ENCODE results near the gene SLC35A5. TPM values are rescaled to one million over a fixed set of nuclear protein-coding genes. Genes with fewer than 3 reads are reported as not detected.

SLC35A5 gene
- total and polyA plus RNA-seq, 2 of the 13 experiments (the other 11 are each of a cell fraction or from before 2014, with no cell fraction given), result 15.5 to 26.5 TPM

DNA sequence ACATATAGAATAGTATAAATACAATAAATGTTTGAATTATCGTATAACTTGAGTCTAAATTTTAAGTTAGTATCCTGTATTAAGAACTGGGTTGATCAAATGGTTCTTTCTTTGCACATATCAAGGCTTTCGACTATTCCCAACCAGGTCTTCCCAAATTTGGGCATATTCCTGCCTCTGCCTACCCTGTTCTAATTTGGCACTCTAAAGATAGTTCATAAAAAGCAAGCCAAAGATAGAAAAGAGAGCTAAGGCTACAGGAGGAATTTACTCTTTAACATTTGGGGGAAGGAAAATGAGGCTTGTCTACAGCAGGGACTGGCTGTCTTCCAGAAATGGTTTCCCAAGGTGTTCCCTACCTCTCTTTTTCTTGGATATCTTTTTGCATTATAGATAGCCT lies 36.1 kb downstream of the SLC35A5 start (continued):
- no peak for TF ChIP-seq ZKSCAN5 (CRISPR knock-in tag; IDR thresholded peaks at IDR 0.05)

DNA sequence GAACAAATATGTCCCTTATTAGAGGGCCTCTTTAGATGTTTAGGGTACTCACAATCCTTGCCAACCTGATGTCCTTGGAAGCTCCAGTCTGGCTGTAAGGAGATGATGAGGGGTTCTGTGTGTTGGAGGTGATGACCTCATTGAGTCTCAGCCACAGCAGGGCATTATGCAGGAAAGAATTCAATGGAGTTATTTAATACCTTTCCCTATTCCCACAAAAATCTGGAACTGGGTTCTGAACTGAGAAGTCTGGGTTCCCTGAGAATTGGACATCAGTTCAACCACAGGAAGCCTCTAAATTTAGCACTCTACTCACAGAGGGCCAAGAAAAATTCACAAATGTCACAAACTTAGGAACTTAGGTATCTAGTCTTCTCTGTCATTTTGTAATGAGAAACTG lies 36.9 kb downstream of the SLC35A5 start:
- no peak overlapping the region for H3K27ac ChIP-seq (ENCODE audit: extremely low read length, insufficient read depth, low read length)
- H3K36me3 ChIP-seq (replicated peaks in 1 of 2; ENCODE audit: control insufficient read depth in 1 of 2, insufficient read depth in 2 of 2, low read length in 2 of 2), result peaks cover 0 to 4% of the 10 kb centered on the region in 2 experiments; a peak in 1 of 5 replicates
- in situ Hi-C loops (cut with HindIII; ENCODE audit: extremely low pct_ligation_motif_present, low pct_unique_long_range_greater_than_20kb) (no loop called here), intact Hi-C loops (cut with micrococcal nuclease; ENCODE audit: unreplicated experiment) (no loop called here)
- H3K9me3 ChIP-seq (ENCODE audit: low read length), result no peaks in the 10 kb centered on the region
- no peaks in the 10 kb centered on the region for H4K20me1 ChIP-seq (ENCODE audit: insufficient read depth, low read length)
- H3K4me2 ChIP-seq (ENCODE audit: low read depth, low read length), result no peak overlapping the region
- ChIA-PET CTCF (ENCODE audit: low intra/inter-chr PET ratio, low total read pairs) (no interaction called here), POLR2A (no interaction called here)
- TF ChIP-seq MAFK (conservative IDR thresholded peaks at IDR 0.05 in 1 of 2, IDR thresholded peaks at IDR 0.05 in 1 of 2; ENCODE audit: low read length in 2 of 2) (no peak), HBP1 (CRISPR knock-in tag; IDR thresholded peaks at IDR 0.05; ENCODE audit: low read depth) (no peak), MIXL1 (CRISPR knock-in tag; IDR thresholded peaks at IDR 0.05) (no peak), KLF6 (CRISPR knock-in tag; IDR thresholded peaks at IDR 0.05) (no peak)
- H3K79me2 ChIP-seq (ENCODE audit: insufficient read depth, low read length), result no peaks in the 10 kb centered on the region
- H3K9ac ChIP-seq (ENCODE audit: insufficient read depth, low read depth, low read length), result no peak overlapping the region
- no peak overlapping the region for H3K4me3 ChIP-seq (replicated peaks in 1 of 3; ENCODE audit: insufficient read depth in 1 of 3, low read depth in 2 of 3, low read length in 3 of 3)
- H2AFZ ChIP-seq (ENCODE audit: low read length), result no peak overlapping the region
- no peaks in the 10 kb centered on the region for H3K27me3 ChIP-seq (ENCODE audit: control insufficient read depth in 1 of 2, insufficient read depth in 2 of 2, low read length in 2 of 2)
- H3K4me1 ChIP-seq (ENCODE audit: insufficient read depth, low read length), result no peaks in the 10 kb centered on the region
- ATAC-seq, result no peak
- FAIRE-seq, result no peak
- BruUV-seq (replicated peaks), result no TSS peak
- DNase-seq (ENCODE audit: low spot score), result no peak

GRCh38 chr3:112602217-112602838 lies 40.5 kb downstream of the SLC35A5 start:
- DNase-seq (ENCODE audit: low spot score), result no peak
- ChIA-PET CTCF (ENCODE audit: low intra/inter-chr PET ratio, low total read pairs) (no interaction called here), POLR2A (no interaction called here)
- in situ Hi-C loops (cut with HindIII; ENCODE audit: extremely low pct_ligation_motif_present, low pct_unique_long_range_greater_than_20kb), result no loop called here
- H3K27me3 ChIP-seq (ENCODE audit: control insufficient read depth in 1 of 2, insufficient read depth in 2 of 2, low read length in 2 of 2), result no peaks in the 10 kb centered on the region
- no peaks in the 10 kb centered on the region for H3K9me3 ChIP-seq (ENCODE audit: low read length)
- intact Hi-C loops (cut with micrococcal nuclease; ENCODE audit: unreplicated experiment), result no loop called here
- no peaks in the 10 kb centered on the region for H3K36me3 ChIP-seq (replicated peaks in 1 of 2; ENCODE audit: control insufficient read depth in 1 of 2, insufficient read depth in 2 of 2, low read length in 2 of 2)
- no peak overlapping the region for H3K27ac ChIP-seq (ENCODE audit: extremely low read length, insufficient read depth, low read length)
- BruUV-seq (replicated peaks), result no TSS peak
- no peak overlapping the region for H3K9ac ChIP-seq (ENCODE audit: insufficient read depth, low read depth, low read length)
- no peaks in the 10 kb centered on the region for H3K4me1 ChIP-seq (ENCODE audit: insufficient read depth, low read length)
- no peak for FAIRE-seq
- no peak overlapping the region for H3K4me3 ChIP-seq (replicated peaks in 1 of 3; ENCODE audit: insufficient read depth in 1 of 3, low read depth in 2 of 3, low read length in 3 of 3)
- H4K20me1 ChIP-seq (ENCODE audit: insufficient read depth, low read length), result no peaks in the 10 kb centered on the region
- no peak overlapping the region for H2AFZ ChIP-seq (ENCODE audit: low read length)
- no peaks in the 10 kb centered on the region for H3K79me2 ChIP-seq (ENCODE audit: insufficient read depth, low read length)
- no peak for ATAC-seq
- H3K4me2 ChIP-seq (ENCODE audit: low read depth, low read length), result no peak overlapping the region
- TF ChIP-seq SNAI1 (CRISPR knock-in tag; IDR thresholded peaks at IDR 0.05; ENCODE audit: borderline replicate concordance) (no peak), ZNF850 (CRISPR knock-in tag; conservative IDR thresholded peaks at IDR 0.05) (no peak), CC2D1A (CRISPR knock-in tag; IDR thresholded peaks at IDR 0.05) (no peak), ZNF589 (CRISPR knock-in tag; conservative IDR thresholded peaks at IDR 0.05) (no peak), POLR2AphosphoS5 (IDR thresholded peaks at IDR 0.05; ENCODE audit: low read depth, low read length) (no peak)

All from HepG2 (cell line).